Gastrocnemius medialis (tissue), 4 donors: Measurements from ENCODE around the gene ROR2. TPM values are rescaled to one million over a fixed set of nuclear protein-coding genes. Genes with fewer than 3 reads are reported as not detected.

Experiments used
- ATAC-seq, 2 donors: fragments of 150-250 bp; one replicate each; pipeline ENCODE4 v1.9.1; 2016
- DNase-seq, 2 donors: peaks; one replicate each; pipeline ENCODE4 v3.0.0-alpha.2; 2019
- H3K27ac ChIP-seq, 4 donors: fragments of 200-600 bp; sonication (generic); 1 replicate in 1 of 4; 2 replicates in 3 of 4; pipeline ENCODE4 v1.5.1; 2016 to 2018; ENCODE audit warnings: mild to moderate bottlenecking in 2 of 4, moderate library complexity in 1 of 4
- H3K27me3 ChIP-seq, 3 donors: fragments of 200-600 bp; sonication (generic) in 2 of 3; 1 replicate in 1 of 3; 2 replicates in 2 of 3; pipeline versions ENCODE4 v1.5.1 to v1.6.0; 2016 to 2019; ENCODE audit warnings: mild to moderate bottlenecking in 1 of 3, moderate library complexity in 1 of 3
- H3K36me3 ChIP-seq, 2 donors: fragments of 200-600 bp; sonication (generic) in 1 of 2; one replicate each; pipeline ENCODE4 v1.5.1; 2017 to 2018
- H3K4me1 ChIP-seq, 2 donors: fragments of 200-600 bp; sonication (generic) in 1 of 2; one replicate each; pipeline ENCODE4 v1.5.1; 2016 to 2017; ENCODE audit warnings: mild to moderate bottlenecking in 2 of 2
- H3K4me3 ChIP-seq, 4 donors: fragments of 200-600 bp; sonication (generic) in 3 of 4; 1 replicate in 1 of 4; 2 replicates in 3 of 4; pipeline ENCODE4 v1.5.1; 2016 to 2019; ENCODE audit warnings: mild to moderate bottlenecking in 2 of 4
- H3K9me3 ChIP-seq, 3 donors: fragments of 200-600 bp; sonication (generic) in 2 of 3; 1 replicate in 1 of 3; 2 replicates in 2 of 3; pipeline ENCODE4 v1.5.1; 2016 to 2019
- POLR2A ChIP-seq, 2 donors: fragments of 450-650 bp; IDR thresholded peaks; one replicate each; pipeline ENCODE4 v1.6.1; 2017; ENCODE audit warnings: antibody characterized with exemption in 2 of 2, mild to moderate bottlenecking in 2 of 2, moderate library complexity in 2 of 2
- in situ Hi-C, 4 donors: fragments of 200-750 bp; cut with MboI; loops; one replicate each; pipeline versions ENCODE4 v1.15.0 to v1.8.0; 2017; ENCODE audit warnings: low sequenced_read_pairs in 4 of 4
- intact Hi-C: fragments of 100-400 bp; cut with DNase I; formaldehyde crosslinking; loops from one replicate; pipeline ENCODE4 v1.15.1; 2023; ENCODE audit warnings: low total_unique reads
- total RNA-seq, 4 donors: library from RNA; depleted of rRNA; stranded (reverse); fragments of >200 nt; gene quantifications; one replicate each; pipeline versions ENCODE4 v1.1.0 to v1.2.3, GENCODE V29; 2016
- TF ChIP-seq, protein P1 (sequence below), 5 experiments: fragments of 450-650 bp in 3 of 5; fragments of 200-600 bp in 2 of 5; sonication (generic) in 2 of 5; IDR thresholded peaks in 4 of 5; conservative IDR thresholded peaks in 1 of 5; 1 replicate in 4 of 5; 2 replicates in 1 of 5; pipeline ENCODE4 v1.5.1; 2016 to 2019; ENCODE audit warnings: antibody characterized with exemption in 5 of 5, mild to moderate bottlenecking in 3 of 5, moderate library complexity in 3 of 5

The ROR2 gene
- total RNA-seq, 4 donors from 2014 or later: 0.15 to 1.2 (median 0.61) TPM

DNA sequence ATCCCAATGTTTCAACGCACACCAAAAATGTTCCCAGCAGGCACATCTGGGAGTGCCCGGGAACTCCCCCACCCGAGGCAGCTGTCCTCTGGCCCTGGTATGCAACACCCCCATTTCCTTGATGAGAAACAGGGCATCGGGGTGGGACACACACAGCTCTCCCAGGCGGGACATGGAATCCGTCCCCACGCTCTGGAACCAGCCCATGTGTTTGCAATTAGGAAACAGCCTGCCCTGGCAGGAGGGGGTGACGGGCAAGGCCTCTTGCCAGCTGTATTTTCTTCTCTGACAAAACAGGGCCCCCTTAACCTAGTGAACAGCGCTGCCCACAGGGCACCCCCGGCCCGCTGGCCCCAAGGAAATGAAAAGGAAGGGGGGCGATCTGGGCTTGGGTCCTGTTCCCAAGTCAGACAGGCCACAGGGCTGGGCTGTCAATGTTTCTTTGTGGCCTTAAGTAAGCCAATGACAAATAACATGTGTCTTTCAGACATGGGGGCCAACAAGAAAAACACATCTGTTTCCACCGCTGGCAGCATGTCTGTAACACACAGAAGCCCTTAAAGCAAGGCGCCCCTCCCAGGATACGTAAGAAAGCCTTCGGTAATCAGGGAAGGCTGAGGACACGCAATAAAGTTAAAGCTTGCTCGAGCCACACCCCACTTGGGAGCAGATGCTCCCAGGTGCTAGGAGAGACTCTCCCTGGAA is 125.3 kb downstream of the ROR2 start:
- in situ Hi-C loops: no loop called here
- ATAC-seq: peak in 1 of 2 donors; percentile 44
- Histone ChIP-seq H3K36me3 (no peaks in the 10 kb centered on the region), H3K27ac (no peak overlapping the region), H3K9me3 (no peaks in the 10 kb centered on the region), H3K4me3 (no peak overlapping the region), H3K27me3 (no peaks in the 10 kb centered on the region), H3K4me1 (no peaks in the 10 kb centered on the region)
- intact Hi-C loops: no loop called here
- peak in 1 of 2 donors; percentile 40 for DNase-seq
- TF ChIP-seq, protein P1, sequence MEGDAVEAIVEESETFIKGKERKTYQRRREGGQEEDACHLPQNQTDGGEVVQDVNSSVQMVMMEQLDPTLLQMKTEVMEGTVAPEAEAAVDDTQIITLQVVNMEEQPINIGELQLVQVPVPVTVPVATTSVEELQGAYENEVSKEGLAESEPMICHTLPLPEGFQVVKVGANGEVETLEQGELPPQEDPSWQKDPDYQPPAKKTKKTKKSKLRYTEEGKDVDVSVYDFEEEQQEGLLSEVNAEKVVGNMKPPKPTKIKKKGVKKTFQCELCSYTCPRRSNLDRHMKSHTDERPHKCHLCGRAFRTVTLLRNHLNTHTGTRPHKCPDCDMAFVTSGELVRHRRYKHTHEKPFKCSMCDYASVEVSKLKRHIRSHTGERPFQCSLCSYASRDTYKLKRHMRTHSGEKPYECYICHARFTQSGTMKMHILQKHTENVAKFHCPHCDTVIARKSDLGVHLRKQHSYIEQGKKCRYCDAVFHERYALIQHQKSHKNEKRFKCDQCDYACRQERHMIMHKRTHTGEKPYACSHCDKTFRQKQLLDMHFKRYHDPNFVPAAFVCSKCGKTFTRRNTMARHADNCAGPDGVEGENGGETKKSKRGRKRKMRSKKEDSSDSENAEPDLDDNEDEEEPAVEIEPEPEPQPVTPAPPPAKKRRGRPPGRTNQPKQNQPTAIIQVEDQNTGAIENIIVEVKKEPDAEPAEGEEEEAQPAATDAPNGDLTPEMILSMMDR (IDR thresholded peaks at IDR 0.05 in 4 of 5, conservative IDR thresholded peaks at IDR 0.05 in 1 of 5): no peak
- TF ChIP-seq POLR2A (IDR thresholded peaks at IDR 0.05): no peak

DNA sequence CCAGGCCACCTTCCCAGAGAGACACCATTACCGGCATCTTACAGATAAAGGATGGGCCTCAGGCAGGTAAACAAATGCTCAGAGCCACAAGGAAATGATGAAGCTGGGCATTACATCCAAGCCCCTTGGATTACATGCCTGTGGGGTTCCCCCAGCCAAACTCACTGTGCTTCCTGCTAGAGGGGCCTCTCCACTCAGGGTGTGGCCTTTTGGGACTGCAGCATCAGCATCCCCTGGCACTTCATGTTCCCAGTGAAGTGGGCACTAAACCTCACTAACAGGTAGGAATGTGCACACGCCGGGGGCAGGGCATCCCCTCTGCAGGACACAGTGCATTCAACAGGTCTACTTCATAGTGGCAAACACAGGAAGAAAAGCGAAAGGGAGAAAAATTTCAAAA is 125.9 kb downstream of the ROR2 start:
- no peak for DNase-seq
- Histone ChIP-seq H3K27me3 (no peaks in the 10 kb centered on the region), H3K9me3 (no peaks in the 10 kb centered on the region), H3K4me1 (no peaks in the 10 kb centered on the region), H3K27ac (no peak overlapping the region), H3K36me3 (no peaks in the 10 kb centered on the region), H3K4me3 (no peak overlapping the region)
- in situ Hi-C loops (no loop called here), intact Hi-C loops (no loop called here)
- ATAC-seq: no peak
- TF ChIP-seq POLR2A (IDR thresholded peaks at IDR 0.05): no peak
- TF ChIP-seq, protein P1 (IDR thresholded peaks at IDR 0.05 in 4 of 5, conservative IDR thresholded peaks at IDR 0.05 in 1 of 5): no peak

DNA sequence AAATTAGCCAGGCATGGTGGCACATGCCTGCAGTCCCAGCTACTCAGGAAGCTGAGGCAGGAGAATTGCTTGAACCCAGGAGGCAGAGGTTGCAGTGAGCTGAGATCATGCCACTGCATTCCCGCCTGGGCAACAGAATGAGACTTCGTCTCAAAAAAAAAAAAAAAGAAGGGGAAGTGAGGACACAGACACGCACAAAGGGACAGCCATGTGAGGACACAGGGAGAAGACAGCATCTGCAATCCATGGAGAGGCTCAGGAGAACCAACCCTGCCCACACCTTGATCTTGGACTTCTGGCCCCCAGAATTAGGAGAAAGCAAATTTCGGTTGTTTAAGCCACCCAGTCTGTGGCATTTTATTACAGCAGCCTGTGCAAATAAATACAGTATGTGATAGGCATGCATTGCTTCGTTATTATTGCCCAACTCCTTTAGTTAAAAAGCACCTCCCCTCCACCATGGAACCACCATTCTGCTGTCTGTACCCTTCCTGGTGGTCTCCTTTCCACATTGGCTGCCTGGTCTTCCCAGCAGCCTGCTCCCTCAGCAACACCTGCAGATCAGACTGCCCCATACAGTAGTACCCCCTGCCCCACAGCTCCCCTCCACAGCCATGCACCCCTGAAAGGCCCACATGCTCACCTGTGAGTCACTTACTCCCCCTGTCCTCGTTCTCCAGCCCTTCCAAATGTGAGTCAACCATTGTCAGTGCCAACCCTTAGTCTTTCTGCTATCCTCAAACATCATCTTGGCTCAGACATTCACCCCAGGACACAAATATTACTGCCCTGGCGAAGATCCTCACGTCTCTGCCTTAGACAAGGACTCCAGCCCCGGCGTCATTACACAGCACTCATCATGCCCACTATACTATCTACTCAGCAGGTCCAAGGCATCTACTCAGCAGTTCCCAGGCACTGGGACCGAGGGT is 128.8 kb downstream of the ROR2 start:
- TF ChIP-seq POLR2A (IDR thresholded peaks at IDR 0.05): no peak
- TF ChIP-seq, protein P1 (IDR thresholded peaks at IDR 0.05 in 4 of 5, conservative IDR thresholded peaks at IDR 0.05 in 1 of 5): no peak
- DNase-seq (no peak), ATAC-seq (no peak)
- Histone ChIP-seq H3K4me3 (no peak overlapping the region), H3K27ac (no peak overlapping the region), H3K9me3 (no peaks in the 10 kb centered on the region), H3K4me1 (no peaks in the 10 kb centered on the region), H3K27me3 (no peaks in the 10 kb centered on the region), H3K36me3 (no peaks in the 10 kb centered on the region)
- in situ Hi-C loops (no loop called here), intact Hi-C loops (no loop called here)

DNA sequence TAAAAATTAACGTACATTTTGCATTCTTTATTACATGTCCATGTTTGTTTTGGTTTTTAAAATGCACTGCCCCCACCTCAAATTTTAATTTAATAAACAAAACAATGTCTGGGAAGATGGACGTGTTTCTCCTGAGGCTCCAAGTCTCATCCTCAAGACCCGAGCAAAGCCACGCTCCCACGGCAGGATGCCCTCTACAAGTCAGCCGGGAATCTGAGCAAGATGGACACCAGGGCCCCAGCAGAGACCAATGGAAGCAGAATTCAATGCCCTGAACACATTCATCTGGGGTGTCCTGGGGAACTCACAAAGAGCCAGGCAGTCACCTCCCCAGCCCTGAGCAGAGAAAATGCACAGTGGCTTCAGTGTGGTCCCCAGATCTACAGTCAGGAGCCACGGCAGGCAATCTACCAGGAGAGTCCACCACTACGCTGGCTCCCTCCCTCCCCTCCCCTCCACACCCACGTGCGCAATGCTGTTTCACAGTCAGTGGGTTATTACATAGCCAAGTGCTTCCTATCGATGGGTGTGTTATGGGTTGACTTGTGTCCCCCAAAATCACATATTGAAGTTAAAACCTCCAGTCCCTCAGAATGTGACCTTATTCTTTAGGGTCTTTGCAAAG is 129.8 kb downstream of the ROR2 start:
- H3K9me3 ChIP-seq: no peaks in the 10 kb centered on the region
- no peaks in the 10 kb centered on the region for H3K27me3 ChIP-seq
- no peaks in the 10 kb centered on the region for H3K36me3 ChIP-seq
- ATAC-seq (no peak), DNase-seq (no peak)
- TF ChIP-seq POLR2A (IDR thresholded peaks at IDR 0.05): no peak
- in situ Hi-C loops: no loop called here
- H3K4me1 ChIP-seq: no peaks in the 10 kb centered on the region
- no peak overlapping the region for H3K27ac ChIP-seq
- H3K4me3 ChIP-seq: no peak overlapping the region
- intact Hi-C loops: no loop called here
